ENCODE data around the gene CXCR6.

The CXCR6 gene

DNA sequence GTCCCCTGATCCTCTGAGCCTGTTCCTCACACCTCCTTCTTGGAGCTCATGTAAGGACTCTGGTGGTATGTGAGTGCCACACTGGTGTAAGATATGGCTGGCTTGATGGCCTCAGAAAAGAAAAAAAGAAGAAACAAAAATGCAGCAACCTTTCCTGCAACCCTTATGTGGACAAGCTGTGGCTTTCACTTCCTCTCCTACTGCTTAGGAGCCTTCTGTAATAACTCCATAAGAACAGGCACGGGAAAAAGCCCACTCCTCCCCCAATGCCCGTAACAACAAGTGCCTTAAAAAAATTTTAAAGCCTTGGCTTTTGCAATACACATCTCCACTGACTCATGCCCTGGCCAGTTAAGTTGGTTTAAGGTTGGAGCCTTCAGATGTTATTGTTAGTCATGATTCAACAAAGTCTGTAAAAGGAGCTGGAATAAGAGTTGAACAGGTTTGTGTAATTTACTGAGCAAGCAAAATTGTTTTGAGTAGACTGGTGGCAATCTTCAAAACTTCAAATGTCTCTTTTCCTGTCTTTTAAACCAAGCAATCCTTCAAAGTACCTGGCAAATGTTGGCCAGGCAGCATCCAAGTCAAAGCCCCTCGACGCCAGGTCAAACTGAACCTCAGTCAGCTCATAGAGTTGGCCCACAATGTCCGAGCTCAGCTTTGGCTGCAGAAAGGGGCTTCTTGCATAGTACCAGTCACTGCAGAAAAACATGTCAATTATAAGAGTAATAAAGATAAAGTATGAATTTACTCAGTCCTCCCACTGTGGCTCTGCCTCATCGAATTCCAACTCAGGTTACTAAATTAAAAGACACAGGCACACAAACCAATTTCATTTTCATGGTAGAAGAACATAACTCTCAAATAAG, 29.5 kb downstream of the CXCR6 start:
- no peak for DNase-seq

DNA sequence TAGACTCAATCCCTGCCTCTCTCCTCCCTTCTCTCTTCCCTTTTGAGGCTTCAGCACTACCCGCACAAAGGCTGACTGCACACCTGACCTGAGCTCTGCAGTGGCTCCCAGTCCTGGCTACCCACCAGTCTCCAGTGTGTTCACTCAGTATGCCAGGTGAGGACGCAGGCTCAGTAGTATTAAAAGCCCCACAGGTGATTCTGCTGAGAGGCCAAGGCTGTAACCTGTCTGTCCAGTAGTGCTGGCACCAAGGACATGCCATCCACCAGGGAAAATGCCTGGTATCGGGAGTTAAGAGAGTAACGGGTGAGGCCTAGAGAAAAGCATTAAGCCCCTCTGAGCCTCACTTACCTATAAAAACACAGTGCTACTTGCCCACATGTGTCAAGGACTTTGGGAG, 31.4 kb downstream of the CXCR6 start:
- peak; percentile 12 for DNase-seq

DNA sequence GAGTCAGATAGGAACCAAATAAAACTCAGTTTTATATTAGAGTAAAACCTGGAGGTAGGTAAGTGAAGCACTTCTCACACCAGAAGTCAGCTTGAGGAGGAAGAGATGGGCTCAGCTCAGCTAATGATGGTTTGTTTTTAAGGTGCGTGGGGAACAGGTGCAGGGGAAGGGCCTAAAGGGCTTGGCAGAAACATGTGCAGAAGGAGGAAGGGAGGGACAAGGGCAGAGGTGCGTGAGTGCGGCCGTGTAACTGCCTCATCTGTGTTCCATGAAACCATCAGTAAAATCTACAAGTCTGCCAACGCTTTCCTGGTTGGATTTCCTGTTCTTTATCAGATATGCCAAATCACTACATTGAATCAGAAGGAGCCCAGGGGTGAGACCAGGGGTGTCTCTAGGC, 32.4 kb downstream of the CXCR6 start:
- no peak for DNase-seq

DNA sequence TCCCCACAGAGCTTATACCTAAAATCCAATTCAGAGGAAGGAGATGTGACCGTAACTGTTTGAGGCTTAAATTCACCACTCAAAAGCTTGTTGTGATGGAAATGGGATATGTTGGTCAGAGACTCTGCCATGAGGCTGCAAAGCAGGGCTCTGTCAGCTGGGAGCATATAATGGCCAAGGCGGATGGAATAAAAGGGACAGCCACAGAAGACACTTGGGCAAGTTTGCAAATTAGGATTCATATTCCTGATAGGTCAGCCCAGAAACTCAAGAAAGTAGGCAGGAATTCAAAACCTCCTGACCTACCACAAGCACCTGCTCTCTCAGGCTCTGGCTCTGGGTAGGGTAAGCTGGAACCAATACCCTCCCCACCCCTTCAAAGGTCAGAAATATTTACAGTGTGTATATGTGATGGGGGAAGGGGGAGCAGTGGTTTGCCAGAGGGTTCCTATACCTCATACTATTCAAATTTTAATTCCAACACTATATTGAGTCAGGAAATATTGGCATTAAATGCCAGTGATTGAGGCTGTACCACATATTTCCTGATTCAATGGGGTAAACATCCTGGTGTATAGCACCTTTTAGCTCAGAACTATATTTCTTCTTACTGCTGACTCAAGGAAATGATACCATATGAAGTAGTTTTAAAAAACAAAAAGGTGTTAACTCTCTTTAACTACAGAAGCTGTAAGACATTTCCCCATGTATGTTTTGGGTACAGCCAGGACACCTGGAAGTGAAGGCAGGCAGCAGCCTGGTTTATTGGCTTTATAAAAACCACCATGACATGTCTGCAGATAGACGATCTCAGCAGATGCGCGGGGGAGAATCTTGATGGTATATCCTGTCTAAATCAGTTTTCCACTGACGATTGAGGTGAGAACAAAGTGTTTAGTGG, 33.2 kb downstream of the CXCR6 start:
- DNase-seq = no peak

DNA sequence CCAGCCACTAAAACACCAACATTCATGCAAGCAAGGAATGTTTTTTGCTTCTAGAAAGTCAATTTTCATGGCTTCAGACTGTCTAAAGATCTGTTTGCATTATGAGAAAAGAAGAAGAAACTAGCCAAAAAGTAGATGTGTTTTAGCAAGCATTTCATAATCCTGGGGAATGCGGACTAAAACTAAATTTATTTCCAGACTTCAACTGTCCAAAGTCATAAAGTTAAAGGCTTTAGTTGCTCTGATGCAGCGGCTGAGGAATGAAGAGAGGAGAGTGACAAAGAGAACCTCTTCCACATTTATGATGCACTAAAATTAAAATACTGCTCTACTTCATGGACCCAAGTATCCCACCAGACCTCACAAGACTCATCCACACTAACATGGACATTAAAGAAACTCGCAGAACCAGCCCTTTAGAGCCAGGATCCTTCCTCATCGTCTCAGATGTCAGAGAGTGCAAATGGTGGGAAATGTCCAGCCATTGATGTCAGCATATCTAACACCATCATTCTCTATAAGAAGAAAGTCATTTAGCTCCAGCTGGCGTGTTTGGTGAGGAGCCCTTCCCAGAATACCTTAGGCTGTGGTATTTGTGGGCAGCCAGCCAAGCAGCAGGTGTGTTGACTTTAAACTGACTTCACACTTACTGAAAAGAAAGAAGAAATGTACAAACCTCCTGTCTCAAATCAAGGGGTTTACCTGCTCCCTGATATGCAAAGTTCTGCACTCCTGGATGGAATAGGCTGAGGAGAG, 34.9 kb downstream of the CXCR6 start:
- DNase-seq = no peak

DNA sequence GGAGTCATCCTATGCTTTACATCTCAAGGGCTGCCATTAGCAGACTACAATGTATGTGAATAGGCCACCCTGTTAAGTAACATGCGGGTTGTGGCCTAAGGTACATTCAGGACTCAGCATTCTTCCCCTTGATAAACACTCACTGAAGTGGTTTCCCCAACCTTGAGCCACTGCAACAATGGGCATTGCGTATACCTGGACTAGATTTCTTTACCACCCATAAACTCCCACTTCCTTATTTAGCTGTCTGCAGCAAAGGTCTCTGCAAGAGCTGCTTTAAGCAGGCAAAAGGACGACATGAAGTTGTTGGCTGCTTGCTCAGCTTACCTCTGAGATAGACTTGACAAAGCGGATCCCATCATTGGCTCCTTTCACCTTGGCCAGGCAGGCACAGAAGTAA, 36.1 kb downstream of the CXCR6 start:
- no peak for DNase-seq

DNA sequence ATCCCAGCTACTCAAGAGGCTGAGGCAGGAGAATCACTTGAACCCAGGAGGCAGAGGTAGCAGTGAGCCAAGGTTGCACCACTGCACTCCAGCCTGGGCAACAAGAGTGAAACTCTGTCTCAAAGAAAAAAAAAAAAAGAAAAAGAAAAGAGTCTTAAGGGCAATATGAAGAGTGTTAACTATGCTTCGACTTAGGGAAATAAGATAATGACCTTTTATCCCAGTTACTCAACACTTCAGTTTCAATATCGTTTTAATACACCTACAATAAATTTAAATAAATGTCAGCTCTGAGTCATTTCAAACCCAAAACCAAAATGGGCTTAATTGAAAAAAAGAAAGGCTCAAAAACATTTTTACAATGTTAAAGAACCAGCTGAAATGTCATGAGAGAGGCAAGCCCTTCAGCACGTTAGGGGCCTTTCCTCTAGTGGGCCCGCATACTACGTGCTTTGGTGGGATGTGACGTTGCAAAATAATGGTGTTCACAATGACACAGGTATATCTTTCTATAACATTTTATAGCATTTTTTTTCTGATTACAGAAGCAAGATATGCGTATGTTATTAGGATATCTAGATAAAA, 37.1 kb downstream of the CXCR6 start:
- no peak for DNase-seq

DNA sequence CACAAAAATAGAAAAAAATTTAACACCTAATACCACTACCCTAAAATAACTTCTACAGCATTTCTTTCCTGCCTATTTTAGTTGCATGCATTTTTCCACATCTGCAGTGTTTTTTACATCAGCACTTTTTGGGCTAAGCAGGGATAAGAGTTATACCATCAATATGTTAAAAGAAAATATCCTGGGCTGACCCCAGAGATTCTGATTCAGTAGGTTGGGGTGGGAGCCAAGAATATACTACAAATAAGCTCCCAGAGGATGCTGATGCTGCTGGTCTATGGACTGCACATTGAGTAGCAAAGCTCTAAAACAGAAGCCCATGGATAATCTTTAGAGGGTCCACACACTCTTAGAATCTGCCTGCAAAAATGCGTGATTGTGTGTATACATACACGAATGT, 37.6 kb downstream of the CXCR6 start:
- DNase-seq = no peak

DNA sequence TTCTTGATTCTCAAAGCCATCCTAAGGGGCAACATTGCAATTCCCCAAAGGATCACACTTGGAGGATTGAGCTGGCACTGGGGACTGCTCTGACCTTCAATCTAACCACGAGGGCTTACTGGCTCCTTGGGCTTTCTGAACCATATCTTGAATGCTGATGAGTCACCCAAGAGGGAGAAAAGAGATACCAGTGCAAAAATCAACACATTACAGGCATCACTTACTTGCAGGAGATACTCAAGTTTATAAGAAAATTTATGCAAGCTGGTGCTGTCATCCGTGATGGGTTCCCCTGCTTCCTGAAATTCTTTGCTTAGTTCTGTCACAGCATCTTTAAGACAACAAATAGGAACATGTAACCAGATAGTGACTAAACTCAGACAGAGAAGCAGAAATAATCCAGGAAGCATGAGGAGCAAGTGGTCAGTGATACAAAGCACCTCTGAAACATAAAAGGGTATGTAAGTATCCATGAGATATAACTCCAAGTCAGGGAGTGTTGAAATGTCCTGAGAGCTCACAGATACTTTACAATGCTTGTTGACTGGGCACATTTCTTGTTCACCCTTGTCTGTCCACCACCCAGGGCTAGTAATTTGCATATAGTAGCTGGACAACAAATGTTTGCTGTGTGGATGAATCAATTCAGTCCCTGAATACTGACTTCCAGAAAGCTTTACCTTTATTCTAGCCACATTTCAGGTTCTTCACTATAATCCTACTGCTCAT, 38.2 kb downstream of the CXCR6 start:
- DNase-seq = no peak

DNA sequence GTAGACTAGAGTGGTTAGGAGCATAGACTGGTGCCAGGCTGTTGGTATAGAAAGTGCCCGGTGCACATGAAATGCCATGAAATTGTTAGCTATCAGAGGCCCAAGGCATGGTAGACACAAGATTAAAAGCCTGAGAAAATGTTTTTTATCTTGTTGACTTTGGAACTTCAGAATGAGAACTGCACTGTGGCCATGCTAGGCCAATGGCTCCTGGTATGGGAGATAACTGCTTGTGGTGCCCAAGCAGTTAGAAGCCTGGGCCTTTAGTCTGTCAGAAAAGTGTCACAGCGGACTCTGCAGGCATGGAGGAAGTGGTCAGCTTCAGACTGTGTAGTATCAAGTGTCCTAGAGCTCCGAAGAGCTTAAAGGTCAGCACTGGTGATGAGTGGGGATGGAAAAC, 40.5 kb downstream of the CXCR6 start:
- DNase-seq = no peak

DNA sequence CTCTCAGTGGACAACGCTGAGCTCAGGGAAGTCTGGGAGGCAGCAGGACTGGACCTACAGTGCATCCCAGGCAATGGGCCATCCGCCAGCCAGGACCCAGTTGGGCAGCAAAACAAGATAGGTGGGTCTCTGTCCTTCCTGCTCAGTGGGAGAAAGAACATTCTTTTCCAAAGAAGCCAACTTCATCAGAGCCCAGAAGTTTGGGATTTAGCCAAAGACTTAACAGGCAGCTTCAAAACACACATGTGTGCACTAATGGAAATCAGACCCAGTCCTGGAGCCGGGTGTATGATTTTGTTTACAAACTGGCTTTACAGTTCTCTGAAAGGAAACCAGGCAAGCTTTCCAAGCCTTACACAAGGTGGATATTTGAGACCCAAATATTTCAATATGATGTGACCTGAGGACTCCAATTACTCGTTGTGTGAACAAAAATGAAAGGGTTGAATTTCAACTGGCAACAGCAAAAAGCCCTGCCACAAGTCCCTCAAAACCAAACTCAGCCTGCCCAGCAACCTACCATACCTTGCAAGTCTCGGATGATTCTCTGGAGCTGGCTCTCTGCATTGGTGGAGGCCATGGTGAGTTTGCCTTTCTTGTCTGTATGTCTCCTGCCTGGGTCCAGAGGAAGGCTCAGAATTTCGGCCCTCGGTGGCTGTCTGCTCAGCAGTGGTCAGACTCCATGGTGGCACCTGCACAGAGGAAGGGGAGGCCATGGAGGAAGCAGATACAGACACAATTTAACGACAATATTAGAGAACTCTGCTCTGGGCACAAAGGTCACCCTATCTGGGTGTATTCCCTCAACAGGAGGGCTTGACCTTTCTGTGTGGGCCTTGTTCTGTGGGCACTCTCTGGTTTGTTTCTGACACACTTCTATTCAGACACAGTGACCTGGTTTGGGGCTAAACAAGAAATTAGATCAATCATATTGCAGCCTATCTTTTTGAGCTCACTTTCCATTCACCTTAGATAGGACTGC, 41.4 kb downstream of the CXCR6 start:
- no peak for DNase-seq

DNA sequence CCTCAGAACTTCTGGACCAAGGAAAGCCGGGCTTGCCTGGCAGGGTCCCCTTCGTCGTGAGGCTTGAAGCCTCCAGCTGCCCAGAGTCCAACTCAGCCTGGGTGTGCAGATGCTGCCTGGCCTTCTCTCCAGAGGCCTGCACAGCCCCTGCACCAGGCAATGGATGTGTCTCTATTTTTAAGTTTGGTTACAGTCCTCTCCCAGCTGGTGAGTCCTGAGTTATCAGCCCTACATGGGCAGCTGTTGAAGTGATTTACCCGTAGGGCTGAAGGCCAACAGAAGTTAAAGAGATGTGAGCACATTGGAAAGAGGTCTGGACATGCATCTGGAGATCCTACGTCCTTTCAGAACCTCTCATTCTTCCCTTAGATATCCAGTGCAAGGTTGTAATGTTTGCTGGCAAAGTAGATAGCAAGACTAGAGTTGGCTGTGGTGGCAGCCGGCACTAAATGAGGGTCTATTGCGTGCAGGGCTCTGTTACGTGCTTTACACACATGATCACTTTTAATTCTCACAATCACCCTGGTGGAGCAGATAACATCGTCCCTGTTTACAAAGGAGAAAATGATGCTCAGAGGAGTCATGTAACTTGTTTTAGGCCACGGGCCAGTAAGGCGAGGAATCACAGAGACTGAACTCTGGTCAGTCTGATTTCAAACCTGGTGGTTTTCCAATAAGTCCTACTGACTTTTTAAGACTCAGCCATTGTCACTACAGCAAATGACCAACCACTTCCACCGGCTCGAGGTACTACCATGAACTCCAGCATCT, 42.5 kb downstream of the CXCR6 start:
- no peak for DNase-seq

DNA sequence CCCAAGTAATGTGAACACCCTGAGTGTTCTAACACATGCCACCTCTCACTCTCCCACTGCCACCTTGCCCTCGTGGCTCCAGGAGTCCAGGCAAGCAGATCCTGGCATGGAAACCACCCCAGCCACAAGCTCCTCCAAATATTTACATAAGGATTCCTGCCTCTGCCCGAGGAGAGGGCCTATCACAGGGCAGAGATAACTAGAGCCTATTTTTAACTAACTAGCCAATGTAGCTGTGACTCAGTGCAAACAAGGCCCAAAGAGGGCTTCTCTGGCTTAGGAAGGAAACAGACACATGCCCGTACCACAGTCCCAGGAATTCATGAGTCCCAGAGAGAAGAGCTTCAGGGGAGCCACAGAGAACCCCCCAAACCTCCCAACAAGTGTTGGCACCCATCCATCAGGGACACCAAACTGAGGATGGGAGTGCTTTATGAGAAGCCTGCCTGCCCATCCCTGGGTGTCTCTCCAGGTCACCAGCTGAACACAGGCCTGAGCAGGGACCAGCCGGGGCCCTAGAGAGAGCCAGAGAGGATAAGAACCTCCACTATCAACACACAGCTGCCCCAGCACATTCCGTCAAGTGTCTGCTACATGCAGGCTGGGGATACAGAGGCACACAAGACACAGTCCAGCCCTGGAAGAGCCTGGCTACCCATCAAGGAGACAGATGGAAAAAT, 43.2 kb downstream of the CXCR6 start:
- no peak for DNase-seq

DNA sequence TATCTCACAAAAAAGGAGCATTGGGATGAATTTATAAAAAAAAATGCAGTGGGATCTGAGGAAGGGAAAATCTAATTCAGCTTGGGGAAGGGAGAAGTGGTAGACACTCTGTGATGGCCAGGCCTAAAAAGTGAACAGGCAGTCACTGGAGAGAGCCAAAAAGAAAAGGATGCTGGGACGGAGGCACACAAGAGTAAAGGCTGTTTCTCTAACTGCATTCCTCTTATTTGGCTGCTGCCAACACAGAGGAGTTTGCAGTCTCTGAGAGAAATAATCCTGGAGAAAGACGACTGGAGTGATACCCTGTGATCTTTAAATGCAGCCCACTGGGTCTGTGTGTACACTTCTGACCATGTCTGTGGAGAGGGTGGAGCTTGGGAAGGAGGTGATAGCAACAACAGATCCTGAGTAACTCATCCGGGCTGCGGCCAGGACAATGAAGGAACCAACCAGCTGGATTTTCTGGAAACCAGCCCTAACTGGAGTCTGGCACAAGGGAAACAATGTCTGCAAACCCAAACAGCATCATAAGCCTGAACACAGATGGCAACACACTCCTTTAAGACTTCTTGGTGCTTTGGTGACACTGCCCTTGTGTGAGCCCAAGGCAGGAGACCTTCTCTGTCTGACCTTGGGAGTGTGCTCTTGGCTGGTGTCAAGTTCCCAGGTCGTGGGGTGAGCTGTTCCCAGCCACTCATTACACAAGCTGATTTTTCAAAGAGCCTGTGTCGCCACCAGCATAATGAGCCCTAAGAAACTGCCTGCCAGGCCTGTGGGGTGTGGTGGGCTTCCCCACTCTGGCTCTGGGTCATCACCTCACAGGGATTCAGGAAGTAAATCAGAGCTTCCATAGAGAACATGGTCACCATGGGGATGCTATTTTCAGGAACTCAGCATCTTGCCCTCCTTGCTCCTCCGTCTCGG, 44.4 kb downstream of the CXCR6 start:
- no peak for DNase-seq

DNA sequence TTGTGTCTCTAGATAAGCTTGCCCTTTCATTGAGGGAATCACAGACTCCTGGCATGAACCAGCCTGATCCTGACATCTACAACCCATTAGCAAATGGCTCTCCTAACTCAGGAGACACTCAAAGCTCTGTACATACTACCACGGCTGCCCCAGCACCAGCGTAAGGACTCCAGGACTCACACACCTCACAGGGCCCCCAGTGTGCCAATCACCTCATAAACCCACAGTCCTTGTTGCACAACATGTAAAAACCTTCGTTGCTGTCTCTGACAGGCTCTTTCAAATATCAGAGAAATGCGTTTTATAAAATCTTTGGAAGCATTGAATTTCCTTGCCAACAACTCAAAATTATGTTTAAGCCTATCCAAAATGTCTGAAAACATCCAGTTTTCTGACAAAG, 45.1 kb downstream of the CXCR6 start:
- no peak for DNase-seq

DNA sequence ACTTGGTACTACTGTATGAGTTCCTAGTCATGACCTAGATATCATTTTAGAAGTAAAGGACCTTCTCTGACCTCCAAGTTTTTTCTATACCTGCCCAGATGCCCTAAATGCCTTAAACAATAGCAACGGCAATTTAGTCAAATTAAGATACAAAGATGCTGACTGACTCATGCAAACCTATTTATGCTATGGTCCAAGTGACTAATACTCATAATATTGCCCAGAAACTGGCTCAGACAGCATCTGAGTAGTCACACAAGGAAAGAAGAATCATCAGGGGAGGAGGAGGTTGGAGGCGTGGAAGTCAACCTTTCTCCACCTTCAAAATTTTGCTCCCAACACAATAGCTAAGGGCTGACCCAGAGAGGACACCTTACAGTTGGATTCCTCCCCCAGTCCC, 45.5 kb downstream of the CXCR6 start:
- no peak for DNase-seq

DNA sequence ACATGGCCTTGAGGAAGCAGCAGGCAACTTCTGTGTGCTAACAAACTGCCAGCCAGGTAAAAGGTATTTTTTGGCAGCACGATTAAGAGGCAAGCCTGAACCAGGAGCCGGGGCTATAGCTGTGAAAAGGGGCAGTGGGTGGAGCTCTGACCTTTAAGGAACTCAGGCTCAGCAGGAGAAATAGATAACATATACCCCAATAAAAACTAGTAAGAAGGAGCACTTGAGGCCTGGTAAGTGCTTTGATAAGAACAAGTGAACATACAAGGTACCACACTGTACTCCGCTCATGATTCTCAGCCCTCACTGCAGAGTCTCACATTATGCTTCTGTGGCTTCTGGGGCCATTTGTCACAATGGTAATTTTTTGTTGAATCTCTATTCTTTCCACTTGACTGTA, 46.9 kb downstream of the CXCR6 start:
- DNase-seq = no peak

DNA sequence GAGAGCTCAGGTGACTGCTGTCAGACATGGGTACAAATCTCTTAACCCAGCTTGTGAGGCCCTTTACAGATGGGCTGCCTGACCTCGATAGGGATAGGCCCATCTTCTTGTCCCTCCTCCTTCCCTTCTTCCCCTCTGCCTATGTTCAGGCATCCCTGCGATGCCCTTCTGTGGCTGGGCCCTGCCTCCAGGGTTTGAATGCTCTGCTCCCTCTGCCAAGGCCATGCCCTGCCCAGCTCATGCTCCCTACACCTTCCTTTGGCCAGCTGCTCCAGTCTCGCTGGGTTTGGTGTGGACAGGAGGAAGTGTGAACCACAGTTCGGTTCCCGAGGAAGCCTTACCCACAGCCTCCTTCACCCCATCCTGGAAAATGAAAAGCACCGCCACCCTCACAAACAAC, 48.1 kb downstream of the CXCR6 start:
- DNase-seq = no peak

All from NCI-H526 treated with DMSO at 0.1 percent for 48 hours (cell line).